Activated CD8-positive, alpha-beta memory T cell treated with anti-CD3 and anti-CD28 coated beads, Interleukin-2, amount 50 U/mL, for 1 hour (primary cell): ENCODE data around the gene RNF121.

ENCODE experiments used
- DNase-seq: peaks from one replicate; pipeline ENCODE4 v3.0.0-alpha.2; 2020; ENCODE audit errors: extremely low read depth

RNF121 gene

DNA sequence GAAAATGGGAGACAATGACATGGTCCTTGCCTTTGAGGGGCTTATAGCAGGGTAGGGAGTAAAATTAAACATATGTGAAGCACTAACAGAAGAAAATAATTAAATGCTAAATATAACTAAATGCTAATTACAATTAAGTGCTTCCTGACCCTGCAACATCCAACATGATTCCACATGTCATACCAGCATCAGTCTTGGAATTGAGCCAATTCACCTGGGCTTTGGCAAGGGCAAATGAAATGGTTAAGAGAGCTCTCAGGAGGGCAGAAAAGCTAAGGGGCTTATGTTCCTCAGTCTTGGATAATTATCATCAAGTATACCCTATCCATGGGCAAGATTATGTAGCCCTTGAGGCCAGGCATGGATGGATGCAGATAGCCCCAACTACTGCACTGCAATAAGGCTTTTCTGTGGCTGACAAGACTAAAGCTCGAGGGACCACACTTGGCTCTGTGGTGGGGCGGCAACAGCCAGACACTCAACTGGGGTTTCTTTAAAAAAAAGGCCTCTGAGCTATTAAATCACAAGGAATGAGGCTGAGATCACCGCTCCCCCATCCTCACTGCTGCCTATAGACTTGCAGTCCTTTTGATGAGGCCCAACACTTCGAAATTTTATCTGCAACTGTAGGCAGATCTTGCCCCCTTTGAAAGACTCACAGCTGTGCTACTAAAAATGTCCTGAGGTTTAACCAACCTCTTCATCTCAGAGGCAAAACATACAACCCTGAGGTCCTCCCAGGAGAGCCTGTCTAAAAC, 108.9 kb downstream of the RNF121 start:
- DNase-seq: no peak

GRCh38 chr11:72038491-72038890, 109.6 kb downstream of the RNF121 start:
- DNase-seq: no peak

DNA sequence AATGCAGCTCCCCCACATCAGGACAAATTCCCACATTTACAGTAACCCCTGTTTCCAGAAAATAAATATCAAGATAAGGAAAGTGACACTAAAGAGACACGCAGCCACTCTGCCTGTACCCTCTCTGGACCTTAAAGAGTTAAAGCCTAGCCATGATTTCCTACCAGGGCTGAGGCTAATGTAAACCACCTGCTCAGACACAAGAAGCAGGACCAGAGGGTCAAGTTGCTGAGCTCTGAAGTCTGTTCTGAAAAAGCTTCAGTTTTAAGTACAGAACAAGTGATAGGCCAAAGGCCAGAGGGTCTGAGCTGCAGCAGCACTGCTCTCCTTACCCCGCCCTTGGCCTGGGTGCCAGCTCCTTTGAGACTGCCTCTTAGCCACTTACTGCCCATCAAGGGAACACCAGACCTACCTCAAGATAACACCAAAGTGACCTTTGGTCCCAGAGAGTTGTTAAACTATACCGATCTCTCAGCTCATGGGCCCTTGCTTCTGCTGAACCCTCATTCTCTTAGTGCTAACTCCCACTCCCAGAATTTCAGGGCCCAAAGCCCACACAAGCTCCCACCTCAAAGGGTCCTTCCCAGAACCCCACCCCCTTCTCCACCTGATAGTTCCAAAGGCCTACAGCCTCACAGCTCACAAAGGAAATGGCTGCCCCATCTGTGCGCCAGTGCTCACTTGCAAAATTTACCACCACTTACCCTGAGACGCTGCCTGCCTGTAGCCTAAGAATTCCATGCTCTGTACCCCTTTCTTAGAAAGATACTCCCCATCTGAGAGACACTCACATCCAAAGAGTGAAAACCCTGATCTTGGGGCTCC, 110.4 kb downstream of the RNF121 start:
- DNase-seq: no peak

- DNase-seq: no peak
Observed at GRCh38 chr11:72039856-72040401, 111.1 kb downstream of the RNF121 start.

DNA sequence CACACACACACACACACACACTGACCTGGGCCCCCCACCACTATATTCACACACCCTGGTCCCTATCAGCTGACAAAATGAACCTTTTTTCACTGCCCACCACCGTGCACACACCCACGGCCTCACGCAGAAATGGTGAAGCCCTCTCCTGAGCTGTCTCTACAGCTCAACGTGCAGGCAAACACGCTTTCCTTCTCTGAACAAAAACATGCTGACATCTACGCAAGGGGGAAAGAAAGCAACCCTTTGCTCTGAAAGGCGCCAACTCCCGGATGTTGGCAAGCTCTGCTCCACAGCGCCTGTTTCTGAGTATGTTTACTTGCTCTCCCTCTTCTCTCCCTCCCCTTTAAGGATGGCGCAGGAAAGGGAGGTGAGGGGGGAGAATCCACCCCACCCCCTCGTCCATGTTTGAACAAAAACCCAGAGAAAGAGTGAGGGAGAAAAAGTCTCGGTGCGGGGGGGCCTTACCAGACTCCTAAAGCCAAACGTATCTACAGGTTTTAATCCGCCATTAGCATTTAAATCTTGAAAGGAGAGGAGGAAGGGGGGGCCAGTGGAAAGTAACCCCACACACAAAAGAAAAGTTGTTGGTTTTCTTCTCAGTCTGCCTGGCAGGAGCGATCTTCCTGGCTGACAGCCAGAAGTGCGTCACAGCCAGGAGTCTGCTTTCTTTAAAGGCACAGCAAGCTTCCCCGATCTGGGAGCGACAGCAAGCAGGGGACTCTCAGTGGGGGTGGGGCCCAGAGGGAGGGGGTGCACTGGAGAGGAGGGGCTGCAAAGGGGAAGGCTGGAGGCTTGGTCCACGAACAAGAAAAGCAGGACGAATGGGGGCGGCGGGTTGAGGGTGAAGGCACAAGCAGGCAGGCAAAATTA, 111.9 kb downstream of the RNF121 start:
- DNase-seq: peak; percentile 74

GRCh38 chr11:72041364-72042063, 112.7 kb downstream of the RNF121 start:
- DNase-seq: no peak

DNA sequence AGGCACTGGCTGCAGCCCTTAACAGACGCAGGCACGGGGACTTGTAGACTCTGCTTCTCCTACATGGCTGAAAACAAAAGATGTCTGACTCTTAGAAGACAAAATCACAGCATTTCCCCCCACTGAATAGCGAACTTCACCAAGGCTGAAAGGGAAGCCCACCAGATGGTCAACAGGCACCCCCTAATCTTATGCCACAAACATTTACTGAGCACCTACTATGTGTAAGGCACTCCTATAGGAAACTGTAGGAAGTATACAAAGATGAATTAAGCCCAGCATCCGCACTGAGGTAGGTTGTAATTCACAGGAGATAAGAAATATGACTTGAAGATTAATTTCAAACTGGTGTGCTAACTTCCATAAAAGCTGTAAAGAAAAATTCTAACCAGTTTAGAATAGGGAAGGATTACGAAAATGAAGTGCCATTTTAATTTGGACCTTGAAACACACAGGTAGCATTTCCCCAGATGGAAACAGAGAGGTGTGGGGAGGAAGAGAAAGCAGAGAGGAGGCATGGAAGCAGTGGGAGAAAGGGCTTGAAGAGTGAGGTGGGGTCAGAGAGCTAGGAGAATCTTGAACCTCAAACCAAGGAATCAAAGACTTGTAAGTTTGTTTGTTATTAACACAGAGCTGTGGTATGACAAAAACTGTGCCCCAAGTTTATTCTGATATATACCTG, 113.4 kb downstream of the RNF121 start:
- no peak for DNase-seq

- DNase-seq: no peak
Observed at GRCh38 chr11:72045849-72046248, 117.0 kb downstream of the RNF121 start.
